CD4-positive, alpha-beta T cell treated with Interleukin-10 for 1 hour (primary cell): ENCODE data around the gene KLHDC4.
"Not testable (repeated sequence)": the region's sequence is repeated elsewhere in the genome, so short reads cannot be mapped to it uniquely, and the experiment has no call there.

Source experiments
- DNase-seq: peaks from one replicate; pipeline ENCODE4 v3.0.0-alpha.2; 2020

KLHDC4 gene

DNA sequence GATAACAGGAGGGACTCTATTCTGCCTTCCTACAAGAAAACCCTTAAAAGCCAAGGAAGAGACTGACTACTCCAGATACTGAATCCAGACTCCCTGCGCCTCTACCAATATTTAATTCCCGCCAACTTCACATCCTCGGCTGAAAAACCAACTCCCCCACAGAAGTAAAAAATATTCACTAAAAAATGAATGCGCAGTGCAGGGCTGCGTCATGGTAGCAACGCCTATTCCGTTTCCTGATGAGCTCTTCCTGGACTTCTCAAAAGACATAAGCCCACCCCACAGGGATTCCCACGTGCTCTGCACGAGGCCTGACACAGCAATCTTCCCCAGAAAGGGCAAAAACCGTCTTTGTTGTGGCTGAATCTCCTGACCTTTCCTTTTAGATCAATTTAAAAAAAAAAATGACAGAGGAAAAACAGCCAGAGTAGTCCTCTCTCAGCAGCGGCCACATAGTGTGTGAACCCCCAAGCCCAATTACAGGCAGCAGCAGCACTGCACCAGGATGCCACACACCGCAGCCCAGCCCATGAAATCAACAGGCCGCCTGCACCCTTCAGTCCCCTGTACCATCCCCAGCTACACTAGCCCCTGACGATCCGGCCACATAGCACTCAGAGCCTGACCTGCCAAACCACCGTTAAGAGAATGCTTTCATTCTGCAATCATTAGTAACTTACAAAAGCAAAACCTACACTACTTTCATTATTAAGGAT lies 23.9 kb downstream of the KLHDC4 start:
- DNase-seq: no peak

- no peak for DNase-seq
Measured at GRCh38 chr16:87740909-87741424, 24.8 kb downstream of the KLHDC4 start.

DNA sequence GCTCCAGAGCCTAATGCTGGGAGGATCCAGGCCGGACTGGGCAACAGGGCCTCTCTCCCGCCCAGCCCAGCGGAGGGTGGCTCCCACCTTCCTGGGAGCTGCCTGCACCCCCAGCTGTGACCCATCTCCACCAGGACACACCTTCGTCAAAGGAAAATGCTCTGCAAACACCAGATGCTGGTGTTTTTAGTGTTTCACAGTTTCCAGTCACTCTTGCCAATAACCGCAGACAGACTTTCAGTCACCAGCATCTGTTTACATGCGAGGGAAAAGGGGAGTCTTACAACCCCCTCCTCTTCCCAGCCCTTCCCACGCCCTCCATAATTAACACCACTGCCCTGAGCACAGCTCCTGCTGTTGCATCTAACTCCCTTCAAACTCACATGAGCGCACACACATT lies 25.3 kb downstream of the KLHDC4 start:
- no peak for DNase-seq

- no peak for DNase-seq
Measured at GRCh38 chr16:87739801-87740200, 26.0 kb downstream of the KLHDC4 start.

DNA sequence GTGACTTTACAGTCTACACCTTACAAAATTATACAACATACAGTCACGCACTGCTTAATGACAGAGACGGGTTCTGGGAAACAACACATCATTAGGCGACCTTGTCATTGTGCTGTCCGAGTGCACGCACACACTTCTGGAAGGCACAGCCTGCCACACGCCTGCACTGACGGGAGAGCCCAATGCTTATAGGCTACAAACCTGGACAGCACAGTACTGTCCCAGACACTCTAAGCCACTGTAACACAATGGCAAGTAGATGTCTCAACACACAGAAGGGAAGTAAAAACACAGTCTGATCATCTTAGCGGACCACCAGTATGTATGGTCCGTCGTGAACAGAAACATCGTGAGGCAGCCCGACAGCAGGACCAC lies 29.8 kb downstream of the KLHDC4 start:
- no peak for DNase-seq

- DNase-seq: no peak
Measured at GRCh38 chr16:87735270-87736007, 30.3 kb downstream of the KLHDC4 start.

- DNase-seq: no peak
Measured at GRCh38 chr16:87734644-87735043, 31.1 kb downstream of the KLHDC4 start.

DNA sequence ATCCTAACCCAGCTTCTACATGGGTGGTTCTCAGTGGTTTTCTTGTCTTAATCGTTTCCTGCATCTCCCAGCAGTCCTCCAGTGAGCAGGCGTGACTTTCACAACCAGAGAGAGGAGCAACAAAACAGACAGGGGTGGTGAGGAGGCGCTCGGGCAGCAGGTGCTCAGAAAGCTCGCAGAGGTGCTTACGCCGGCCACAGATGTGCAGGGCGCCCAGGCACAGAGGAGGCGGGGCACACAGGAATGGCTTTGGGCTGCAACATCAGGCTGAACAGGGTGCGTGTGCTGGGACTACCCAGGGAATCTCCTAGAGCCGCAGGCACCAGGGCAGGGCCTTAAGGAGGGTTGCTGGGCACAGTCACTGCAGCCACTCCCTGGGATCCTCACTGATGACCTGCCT lies 32.6 kb downstream of the KLHDC4 start:
- DNase-seq: peak; percentile 25

- no peak for DNase-seq
Measured at GRCh38 chr16:87731607-87732006, 34.2 kb downstream of the KLHDC4 start.

GRCh38 chr16:87729266-87729954 lies 36.4 kb downstream of the KLHDC4 start:
- DNase-seq: peak; percentile 19

- DNase-seq: no peak
Measured at GRCh38 chr16:87728026-87728425, 37.8 kb downstream of the KLHDC4 start.

- no peak for DNase-seq
Measured at GRCh38 chr16:87727346-87727745, 38.4 kb downstream of the KLHDC4 start.

GRCh38 chr16:87726577-87726976 lies 39.2 kb downstream of the KLHDC4 start:
- DNase-seq: not testable (repeated sequence)

DNA sequence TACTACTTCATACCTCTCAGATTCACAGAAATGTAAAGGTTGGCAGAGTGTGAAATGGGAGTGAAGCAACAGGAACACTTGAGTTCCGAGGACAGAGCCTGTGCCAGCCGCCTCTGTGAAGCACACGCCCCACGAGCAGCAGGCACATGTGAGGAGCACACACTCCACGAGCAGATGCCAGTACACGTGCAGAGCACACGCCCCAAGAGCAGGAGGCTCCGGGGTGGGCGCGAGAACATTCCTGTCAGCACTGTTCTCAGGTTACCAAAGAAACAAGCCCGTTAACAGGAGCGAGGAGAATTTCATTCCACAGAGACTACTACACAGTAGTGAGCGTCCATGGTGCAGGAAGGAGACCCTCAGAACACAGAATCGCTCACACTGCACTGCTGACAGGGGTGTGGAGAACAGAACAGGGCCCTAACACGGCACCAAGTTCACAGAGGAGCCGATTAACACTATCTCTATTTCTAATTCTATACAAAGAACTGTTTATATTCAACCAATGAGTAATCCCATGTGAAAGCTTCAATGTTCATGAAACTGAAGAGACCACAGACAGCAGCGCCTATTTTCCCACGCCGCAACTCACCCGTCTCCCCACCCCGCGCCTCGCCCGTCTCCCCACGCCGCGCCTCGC lies 40.1 kb downstream of the KLHDC4 start:
- DNase-seq: no peak

DNA sequence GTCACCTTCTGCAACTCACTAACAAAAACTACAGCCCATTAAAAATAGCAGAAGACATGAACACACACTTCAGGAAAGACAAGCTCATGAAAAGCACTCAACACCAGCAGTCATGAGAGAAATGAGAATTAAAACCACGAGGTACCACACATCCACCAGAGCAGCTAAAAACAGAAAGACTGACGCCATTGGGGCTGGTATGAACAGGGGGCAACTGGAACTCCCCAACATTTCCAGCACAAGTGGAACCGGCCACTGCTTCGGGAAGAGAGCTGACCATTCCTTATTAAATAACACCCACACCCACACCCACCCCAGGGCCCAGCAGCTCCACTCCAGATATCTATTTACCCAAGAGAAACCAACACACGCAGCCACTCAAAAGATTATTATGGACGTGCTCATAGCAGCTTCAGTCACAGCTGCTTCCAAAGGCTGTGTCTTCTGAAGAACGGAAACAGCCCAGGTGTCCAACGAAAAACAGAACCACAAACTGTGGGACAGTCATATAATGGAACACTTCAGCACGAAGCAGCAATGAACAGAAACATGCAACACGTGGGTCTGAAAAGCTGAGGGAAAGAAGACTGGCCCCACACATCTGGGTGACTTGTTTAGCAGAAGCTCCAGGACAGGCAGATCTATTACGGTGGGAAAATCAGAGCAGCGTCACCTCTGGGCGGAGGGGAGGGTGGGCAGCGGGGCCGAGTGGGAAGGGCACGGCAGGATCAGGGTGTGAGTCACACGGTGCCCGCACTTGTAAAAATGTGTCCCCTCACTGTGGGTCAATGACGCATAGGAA lies 41.1 kb downstream of the KLHDC4 start:
- DNase-seq: peak; percentile 52

GRCh38 chr16:87723226-87723623 lies 42.6 kb downstream of the KLHDC4 start:
- peak; percentile 29 for DNase-seq

DNA sequence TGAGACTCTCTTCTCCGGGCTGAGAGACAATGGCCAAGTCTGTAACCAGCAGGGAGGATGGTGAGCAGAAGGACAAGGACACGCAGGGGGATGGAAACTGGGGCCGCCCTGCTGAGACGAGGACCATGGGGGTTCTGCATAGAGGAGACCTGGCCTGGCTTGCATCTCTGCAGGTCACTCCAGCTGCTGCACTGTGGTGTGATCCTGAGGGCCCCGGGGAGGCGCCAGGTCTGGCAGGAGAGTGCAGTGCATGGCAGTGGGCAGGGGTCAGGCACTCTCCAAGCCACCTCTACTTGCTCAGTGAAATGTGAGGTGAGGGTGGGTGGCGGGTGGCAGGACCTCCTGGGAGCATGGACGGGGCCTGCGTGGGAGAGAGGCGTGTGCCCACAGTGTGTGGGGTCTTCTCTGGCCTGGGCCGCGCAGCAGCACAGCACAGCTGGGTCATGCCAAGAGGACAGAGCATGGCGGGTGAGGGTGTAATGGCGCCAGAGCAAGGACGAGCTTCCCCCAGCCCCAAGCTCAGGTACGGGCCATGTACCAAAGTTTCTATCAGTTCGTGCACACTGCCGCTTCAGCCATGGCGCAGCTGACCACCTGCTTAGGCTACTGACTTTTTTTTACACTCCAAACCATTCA lies 43.1 kb downstream of the KLHDC4 start:
- no peak for DNase-seq

DNA sequence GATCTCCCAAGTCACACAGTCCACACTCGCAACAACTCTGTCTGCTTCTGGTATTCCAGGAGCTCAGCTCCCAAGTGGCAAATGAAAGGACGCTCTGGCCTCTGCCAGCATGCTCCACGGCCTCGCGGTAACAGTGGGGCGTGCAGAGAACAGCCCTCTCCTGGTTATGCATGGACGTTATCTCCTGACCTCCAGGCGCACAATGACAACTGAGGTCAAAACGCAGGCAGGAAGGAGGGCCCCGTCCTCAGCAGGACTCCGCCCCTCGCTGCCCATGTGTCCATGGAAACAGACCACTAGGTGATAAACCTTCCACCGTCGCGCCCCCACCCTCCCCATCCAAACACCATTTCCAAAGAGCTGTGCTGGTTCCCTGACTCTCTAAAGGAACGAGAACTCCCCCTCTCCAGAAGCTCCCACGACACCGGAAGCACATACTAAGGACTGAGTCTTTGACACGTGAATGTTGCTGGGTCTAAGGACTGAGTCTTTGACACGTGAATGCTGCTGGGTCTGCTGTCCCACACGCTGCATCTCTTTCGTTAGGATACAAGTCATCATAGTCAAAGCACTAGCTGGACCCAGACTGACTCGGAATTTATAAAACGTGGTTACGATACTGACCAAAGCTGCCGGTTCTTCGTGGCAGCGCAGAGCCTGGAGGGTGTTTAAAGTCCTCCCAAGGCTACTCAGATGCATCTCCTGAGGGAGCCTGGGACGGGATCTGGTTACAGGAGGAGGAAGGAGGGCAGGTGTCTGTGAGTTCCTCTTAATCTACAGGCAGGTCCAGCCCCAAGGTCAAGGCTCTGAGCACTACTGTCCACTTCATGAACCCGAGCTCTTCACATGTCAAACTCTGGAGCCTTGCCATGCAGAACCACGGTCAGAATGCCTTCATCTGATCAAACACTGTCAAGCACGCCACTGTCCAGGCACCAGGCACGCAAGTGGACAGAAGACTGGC lies 43.9 kb downstream of the KLHDC4 start:
- DNase-seq: no peak

- no peak for DNase-seq
Measured at GRCh38 chr16:87720446-87720845, 45.3 kb downstream of the KLHDC4 start.

GRCh38 chr16:87718831-87719230 lies 47.0 kb downstream of the KLHDC4 start:
- not testable (repeated sequence) for DNase-seq

- DNase-seq: no peak
Measured at GRCh38 chr16:87715658-87716057, 50.1 kb downstream of the KLHDC4 start.
